KMS-11 (cell line): ENCODE measurements around the gene PLOD1.

Experiments
- H2AFZ ChIP-seq: fragments of 200-600 bp; sonication (generic); 2 replicates; pipeline ENCODE4 v1.6.1; 2016; ENCODE audit warnings: antibody characterized with exemption, mixed run types, low read depth
- H3K27ac ChIP-seq: fragments of 200-600 bp; sonication (generic); 2 replicates; pipeline ENCODE4 v1.6.1; 2016; ENCODE audit warnings: mild to moderate bottlenecking, mixed run types
- H3K27me3 ChIP-seq: fragments of 200-600 bp; sonication (generic); 2 replicates; pipeline ENCODE4 v1.6.1; 2017; ENCODE audit warnings: mild to moderate bottlenecking, low read depth, mixed run types, moderate library complexity; ENCODE audit not compliant: insufficient read depth
- H3K36me3 ChIP-seq: fragments of 200-600 bp; sonication (generic); 2 replicates; pipeline ENCODE4 v1.6.1; 2017; ENCODE audit warnings: mild to moderate bottlenecking, mixed run types; ENCODE audit not compliant: insufficient read depth
- H3K4me1 ChIP-seq: fragments of 200-600 bp; sonication (generic); 2 replicates; pipeline ENCODE4 v1.6.1; 2016; ENCODE audit warnings: mild to moderate bottlenecking, low read depth, mixed run types; ENCODE audit not compliant: poor library complexity, severe bottlenecking
- H3K4me2 ChIP-seq: fragments of 200-600 bp; sonication (generic); 2 replicates; pipeline ENCODE4 v1.7.0; 2016; ENCODE audit warnings: mild to moderate bottlenecking, mixed run types
- H3K4me3 ChIP-seq: fragments of 200-600 bp; sonication (generic); IDR thresholded peaks from 2 replicates; pipeline ENCODE4 v1.6.1; 2017; ENCODE audit warnings: low read depth, low read length, mixed read lengths; ENCODE audit not compliant: insufficient read depth
- H3K79me2 ChIP-seq: fragments of 200-600 bp; sonication (generic); 2 replicates; pipeline ENCODE4 v1.6.1; 2016; ENCODE audit warnings: low read depth, mixed run types; ENCODE audit not compliant: insufficient read depth
- H3K9ac ChIP-seq: fragments of 200-600 bp; sonication (generic); 2 replicates; pipeline ENCODE4 v1.6.1; 2016; ENCODE audit warnings: mild to moderate bottlenecking, mixed run types
- H4K20me1 ChIP-seq: fragments of 200-600 bp; sonication (generic); 2 replicates; pipeline ENCODE4 v1.6.1; 2016; ENCODE audit warnings: mild to moderate bottlenecking, mixed run types; ENCODE audit not compliant: insufficient read depth
- CTCF ChIP-seq: fragments of 200-600 bp; sonication (generic); conservative IDR thresholded peaks from 2 replicates; pipeline ENCODE4 v1.6.1; 2017; ENCODE audit warnings: low read depth, mild to moderate bottlenecking, antibody characterized with exemption, low read length, moderate library complexity, mixed read lengths

Gene PLOD1

GRCh38 chr1:11980676-11980972 lies 46.1 kb downstream of the PLOD1 start:
- peak overlapping the region; percentile 77 for H3K4me3 ChIP-seq
- TF ChIP-seq CTCF = no peak
- no peaks in the 10 kb centered on the region for H3K27me3 ChIP-seq
- H4K20me1 ChIP-seq = no peaks in the 10 kb centered on the region
- H3K36me3 ChIP-seq = no peaks in the 10 kb centered on the region
- peak overlapping the region; percentile 85 for H3K9ac ChIP-seq
- H2AFZ ChIP-seq = peak overlapping the region; percentile 82
- peaks cover 15% of the 10 kb centered on the region for H3K4me1 ChIP-seq
- H3K4me2 ChIP-seq = peak overlapping the region; percentile 92
- H3K79me2 ChIP-seq = peaks cover 45% of the 10 kb centered on the region
- H3K27ac ChIP-seq = peak overlapping the region; percentile 61

DNA sequence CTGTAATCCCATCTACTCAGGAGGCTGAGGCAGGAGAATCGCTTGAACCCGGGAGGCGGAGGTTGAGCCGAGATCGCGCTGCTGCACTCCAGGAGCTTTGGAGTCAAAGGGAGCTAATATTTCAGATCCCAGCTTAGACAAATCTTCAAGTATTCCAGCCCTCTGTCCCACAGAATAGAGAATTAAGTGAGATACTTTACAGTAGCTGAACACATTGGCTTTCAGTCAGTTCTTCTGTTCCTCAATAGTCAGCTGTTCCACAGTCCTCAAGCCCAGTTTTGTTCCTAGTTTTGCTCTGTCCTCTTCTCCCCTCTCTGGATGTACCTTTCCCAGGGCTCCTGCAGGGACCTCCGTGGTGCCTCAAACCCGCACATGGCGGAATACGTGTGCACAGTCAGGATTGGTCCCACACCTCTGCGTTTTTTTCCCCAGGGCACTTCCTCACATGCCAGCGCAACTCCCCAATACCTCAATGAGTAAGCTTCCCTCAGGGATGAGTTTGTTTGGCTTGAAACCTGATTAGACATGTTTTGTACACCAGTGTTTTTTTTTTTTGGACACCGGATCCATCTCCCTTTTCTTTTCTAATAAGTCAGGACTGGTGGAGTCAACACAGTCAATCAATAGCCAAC lies 47.0 kb downstream of the PLOD1 start:
- H3K4me1 ChIP-seq = peaks cover 15% of the 10 kb centered on the region
- no peak overlapping the region for H3K4me3 ChIP-seq
- no peak overlapping the region for H3K9ac ChIP-seq
- H3K79me2 ChIP-seq = peaks cover 51% of the 10 kb centered on the region
- H3K27ac ChIP-seq = no peak overlapping the region
- no peaks in the 10 kb centered on the region for H3K36me3 ChIP-seq
- no peaks in the 10 kb centered on the region for H3K27me3 ChIP-seq
- H2AFZ ChIP-seq = no peak overlapping the region
- H4K20me1 ChIP-seq = no peaks in the 10 kb centered on the region
- TF ChIP-seq CTCF = no peak
- H3K4me2 ChIP-seq = peak overlapping the region; percentile 92

DNA sequence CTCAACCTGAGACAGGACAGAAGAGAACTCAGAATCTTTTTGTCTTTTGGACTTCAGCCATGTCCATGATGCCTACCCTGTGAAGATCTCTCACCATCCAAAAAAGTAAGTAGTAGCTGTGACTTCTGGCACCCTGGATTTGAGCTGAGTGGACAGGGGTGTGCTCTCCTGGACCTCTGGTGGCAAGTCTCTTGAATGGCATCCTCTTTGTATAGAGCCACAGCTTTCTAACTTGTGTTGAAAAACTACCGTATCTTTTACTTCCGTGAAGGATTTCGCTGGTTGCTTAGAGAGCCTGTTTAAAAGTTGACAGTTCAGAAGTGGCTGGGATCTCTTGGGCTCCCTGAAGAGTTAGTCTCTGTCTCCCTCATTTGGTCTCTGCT lies 47.5 kb downstream of the PLOD1 start:
- Histone ChIP-seq H3K4me2 (no peak overlapping the region), H2AFZ (no peak overlapping the region), H3K9ac (no peak overlapping the region), H3K36me3 (no peaks in the 10 kb centered on the region), H3K27ac (no peak overlapping the region), H3K27me3 (no peaks in the 10 kb centered on the region), H4K20me1 (no peaks in the 10 kb centered on the region), H3K79me2 (peaks cover 51% of the 10 kb centered on the region), H3K4me3 (no peak overlapping the region), H3K4me1 (peaks cover 15% of the 10 kb centered on the region)
- no peak for TF ChIP-seq CTCF

DNA sequence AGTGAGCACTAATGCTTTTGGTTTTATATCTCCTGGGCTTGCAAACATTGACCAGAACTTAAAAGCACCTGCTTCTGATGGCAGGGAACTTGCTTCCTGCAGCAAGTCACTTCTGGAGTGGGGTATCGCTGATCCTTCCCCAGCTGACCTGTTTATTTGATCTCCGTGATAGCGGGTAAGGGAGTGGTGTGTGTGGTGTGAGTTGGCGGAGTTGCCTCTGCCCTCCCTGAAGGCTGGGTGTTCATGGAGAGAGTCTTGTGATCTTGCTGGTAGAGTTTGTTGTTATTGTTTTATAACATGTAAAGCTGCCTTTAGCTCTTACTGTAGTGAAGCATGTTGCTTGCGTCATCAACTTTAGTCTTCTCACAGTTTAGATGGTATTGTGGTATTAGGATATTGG lies 49.6 kb downstream of the PLOD1 start:
- no peaks in the 10 kb centered on the region for H3K36me3 ChIP-seq
- no peak overlapping the region for H3K4me3 ChIP-seq
- peaks cover 15% of the 10 kb centered on the region for H3K4me1 ChIP-seq
- peaks cover 51% of the 10 kb centered on the region for H3K79me2 ChIP-seq
- H4K20me1 ChIP-seq = no peaks in the 10 kb centered on the region
- H2AFZ ChIP-seq = no peak overlapping the region
- TF ChIP-seq CTCF = no peak
- no peak overlapping the region for H3K4me2 ChIP-seq
- H3K27ac ChIP-seq = no peak overlapping the region
- no peak overlapping the region for H3K9ac ChIP-seq
- H3K27me3 ChIP-seq = no peaks in the 10 kb centered on the region
